Mononuclear cell (primary cell): ENCODE data around the gene CHAD. TPM values are rescaled to one million over a fixed set of nuclear protein-coding genes. Genes with fewer than 3 reads are reported as not detected.

Experiments
- H3K27me3 ChIP-seq: 2 replicates; pipeline ENCODE4 v1.6.0; 2011; ENCODE audit warnings: low read length, control low read depth; ENCODE audit not compliant: insufficient read depth
- H3K4me1 ChIP-seq: 2 replicates; pipeline ENCODE4 v1.5.1; 2011; ENCODE audit warnings: mild to moderate bottlenecking, low read length, control low read depth; ENCODE audit not compliant: insufficient read depth
- H3K4me3 ChIP-seq: 2 replicates; pipeline ENCODE4 v1.5.1; 2011; ENCODE audit warnings: mild to moderate bottlenecking, low read length, moderate library complexity
- H3K9me3 ChIP-seq: 2 replicates; pipeline ENCODE4 v1.5.1; 2011; ENCODE audit warnings: low read depth, mild to moderate bottlenecking, control low read depth, low read length
- total RNA-seq: library from RNA; depleted of rRNA; stranded (reverse); fragments of >200 nt; gene quantifications from one replicate; pipeline ENCODE4 v1.2.3, GENCODE V29; 2012

CHAD gene, protein sequence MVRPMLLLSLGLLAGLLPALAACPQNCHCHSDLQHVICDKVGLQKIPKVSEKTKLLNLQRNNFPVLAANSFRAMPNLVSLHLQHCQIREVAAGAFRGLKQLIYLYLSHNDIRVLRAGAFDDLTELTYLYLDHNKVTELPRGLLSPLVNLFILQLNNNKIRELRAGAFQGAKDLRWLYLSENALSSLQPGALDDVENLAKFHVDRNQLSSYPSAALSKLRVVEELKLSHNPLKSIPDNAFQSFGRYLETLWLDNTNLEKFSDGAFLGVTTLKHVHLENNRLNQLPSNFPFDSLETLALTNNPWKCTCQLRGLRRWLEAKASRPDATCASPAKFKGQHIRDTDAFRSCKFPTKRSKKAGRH
- not detected for total RNA-seq

DNA sequence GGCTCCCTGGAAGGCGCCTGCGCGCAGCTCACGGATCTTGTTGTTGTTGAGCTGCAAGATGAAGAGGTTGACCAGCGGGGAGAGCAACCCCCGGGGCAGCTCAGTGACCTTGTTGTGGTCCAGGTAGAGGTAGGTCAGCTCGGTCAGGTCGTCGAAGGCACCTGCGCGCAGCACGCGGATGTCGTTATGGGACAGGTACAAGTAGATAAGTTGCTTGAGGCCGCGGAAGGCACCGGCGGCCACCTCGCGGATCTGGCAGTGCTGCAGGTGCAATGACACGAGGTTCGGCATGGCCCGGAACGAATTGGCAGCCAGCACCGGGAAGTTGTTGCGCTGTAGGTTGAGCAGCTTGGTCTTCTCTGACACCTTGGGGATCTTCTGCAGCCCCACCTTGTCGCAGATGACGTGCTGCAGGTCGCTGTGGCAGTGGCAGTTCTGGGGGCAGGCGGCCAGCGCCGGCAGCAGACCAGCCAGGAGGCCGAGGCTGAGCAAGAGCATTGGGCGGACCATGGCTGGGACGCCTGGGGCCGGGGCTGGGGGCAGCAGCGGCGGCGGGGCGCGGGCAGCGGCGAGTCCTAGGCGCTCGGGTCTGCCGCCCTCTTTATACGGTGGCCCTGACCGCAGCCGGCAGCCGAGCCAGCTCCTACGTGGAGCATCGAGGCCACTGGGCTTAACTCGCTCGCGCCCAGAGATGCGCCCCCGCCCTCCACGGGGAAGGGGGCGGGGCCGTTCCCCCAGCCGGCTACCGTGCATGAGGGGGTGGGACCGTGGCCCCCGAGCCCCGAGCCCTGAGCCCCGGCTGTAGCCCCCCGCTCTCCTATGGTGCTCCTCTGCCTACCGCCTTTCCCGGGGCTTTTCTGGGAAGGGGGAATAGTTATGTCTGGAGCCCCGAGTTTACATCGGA, at the start of gene CHAD:
Gene CHAD, minus strand, starts transcription at position 577 of the 904 bp plus-strand sequence. Its CDS starts 67 bp downstream, at position 510.
- Histone ChIP-seq H3K27me3 (peaks cover 18% of the 10 kb centered on the region), H3K9me3 (no peaks in the 10 kb centered on the region), H3K4me3 (no peak within 1 kb of the TSS), H3K4me1 (peaks cover 5% of the 10 kb centered on the region)

DNA sequence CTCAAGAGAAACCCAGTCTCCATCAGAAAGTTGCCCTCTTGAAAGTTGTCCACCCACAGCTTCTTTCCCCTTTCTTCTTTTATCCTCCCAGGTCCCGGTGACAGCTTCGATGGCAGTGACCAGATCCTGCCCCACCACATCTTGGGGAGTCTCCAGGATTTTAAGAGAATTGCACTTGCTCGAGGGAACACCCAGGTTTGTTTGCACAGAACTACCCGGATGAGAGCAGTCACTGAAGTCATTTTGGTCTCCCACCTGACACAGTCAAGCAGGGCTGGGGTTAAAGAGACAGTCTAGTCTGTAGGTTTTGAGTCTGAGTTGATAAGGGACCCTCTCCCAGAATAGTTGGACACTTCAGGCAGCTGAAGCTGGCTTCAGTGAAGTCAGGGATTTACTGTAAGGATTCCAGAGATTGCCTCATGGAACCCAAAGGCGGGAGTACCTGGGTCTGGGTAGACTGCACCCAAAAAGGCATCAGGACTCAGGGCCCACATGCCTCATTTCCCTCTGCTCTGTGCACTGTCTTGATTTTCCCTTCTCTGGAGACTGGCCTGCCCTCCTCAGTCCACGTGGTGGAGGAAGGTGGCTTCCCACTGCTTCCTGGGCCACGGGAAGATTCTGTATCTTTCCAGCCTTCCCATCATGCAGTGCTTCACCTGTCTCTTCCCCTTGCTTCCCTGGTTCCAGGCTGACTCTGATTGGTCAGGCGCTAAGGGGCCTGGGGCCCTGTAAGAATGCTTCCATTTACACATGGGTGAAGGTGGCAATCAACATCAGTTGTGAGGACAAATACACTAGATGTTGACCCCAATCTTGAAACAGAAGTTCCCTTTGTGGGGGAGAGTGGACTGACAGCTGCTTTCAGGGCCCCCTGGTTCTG, 49.1 kb upstream of the CHAD start:
- Histone ChIP-seq H3K9me3 (no peaks in the 10 kb centered on the region), H3K4me1 (no peaks in the 10 kb centered on the region), H3K4me3 (no peak overlapping the region)

DNA sequence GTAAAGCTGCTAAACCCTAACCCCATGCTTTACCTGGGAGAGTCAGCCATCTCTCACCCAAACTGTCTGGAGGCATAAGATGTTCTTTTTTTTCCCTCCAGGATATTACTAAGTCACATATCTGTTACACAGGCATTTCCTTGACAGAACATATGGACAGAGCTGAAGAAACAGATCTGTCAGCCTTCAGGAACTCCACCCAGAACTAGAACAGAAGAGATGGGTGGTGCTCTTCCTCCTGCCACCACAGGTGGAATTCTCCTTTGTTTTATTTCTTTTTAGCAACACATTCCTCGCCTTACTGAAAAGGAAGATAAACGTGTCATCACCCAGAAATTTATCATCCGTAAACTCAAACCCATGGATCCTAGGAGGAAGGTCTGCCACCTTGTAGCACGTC, 48.3 kb upstream of the CHAD start:
- Histone ChIP-seq H3K4me3 (no peak overlapping the region), H3K27me3 (no peaks in the 10 kb centered on the region), H3K9me3 (no peaks in the 10 kb centered on the region), H3K4me1 (no peaks in the 10 kb centered on the region)

More for the DNA sequence above, 49.1 kb upstream of the CHAD start:
- H3K27me3 ChIP-seq, result no peaks in the 10 kb centered on the region

DNA sequence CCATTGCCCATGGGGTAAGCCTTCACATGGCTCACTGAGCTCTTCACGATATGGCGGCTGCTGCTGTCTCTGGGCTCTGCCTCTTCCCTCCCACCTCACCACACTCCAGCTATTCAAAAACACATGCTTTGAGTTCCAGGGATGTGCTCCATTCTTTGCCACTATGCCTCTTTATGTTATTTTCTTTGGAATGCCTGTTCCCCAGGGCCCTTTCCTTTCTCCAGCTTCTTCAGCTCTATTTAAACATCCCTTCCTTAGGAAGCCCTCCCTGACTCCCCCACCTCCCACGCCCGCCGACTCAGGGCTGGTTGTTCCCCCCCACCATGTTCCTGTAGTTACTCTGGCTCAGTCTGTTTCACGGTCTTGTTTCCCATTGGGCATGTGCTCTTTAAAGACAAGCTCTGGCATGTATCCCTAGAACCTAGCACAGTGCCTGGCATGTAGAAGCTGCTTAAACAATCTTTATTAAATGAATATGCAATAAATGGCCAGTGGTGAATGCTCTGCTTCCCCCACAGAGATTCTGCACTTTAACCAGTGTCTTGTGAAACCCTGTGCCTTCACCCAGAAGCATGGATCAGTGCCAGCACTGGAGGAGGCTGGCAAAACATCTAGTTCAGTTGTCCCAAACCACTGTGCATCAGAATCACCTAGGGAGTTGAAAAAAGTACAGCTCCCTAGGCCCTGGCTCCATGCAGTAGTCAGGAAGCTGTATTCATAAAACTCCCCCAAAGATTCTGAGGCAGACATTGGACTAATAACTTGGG, 46.4 kb upstream of the CHAD start:
- Histone ChIP-seq H3K4me1 (no peaks in the 10 kb centered on the region), H3K27me3 (no peaks in the 10 kb centered on the region), H3K4me3 (no peak overlapping the region), H3K9me3 (no peaks in the 10 kb centered on the region)

DNA sequence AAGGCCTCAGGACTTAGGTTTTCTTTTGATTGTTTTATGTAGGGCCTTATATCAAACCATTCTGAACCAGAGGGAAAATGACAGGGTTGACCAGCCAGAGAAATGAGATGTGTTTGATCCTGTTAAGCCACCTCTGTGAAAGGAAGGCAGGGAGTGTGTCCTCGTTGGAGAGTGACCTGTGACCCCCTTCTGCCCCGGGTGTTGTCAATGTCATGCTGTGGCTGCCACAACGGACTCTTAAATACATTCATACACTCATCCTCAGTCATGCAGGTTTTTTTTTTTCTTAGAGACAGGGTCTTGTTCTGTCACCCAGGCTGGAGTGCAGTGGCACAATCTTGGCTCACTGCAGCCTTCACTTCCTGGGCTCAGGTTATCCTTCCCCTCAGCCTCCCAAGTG, 45.7 kb upstream of the CHAD start:
- no peaks in the 10 kb centered on the region for H3K27me3 ChIP-seq
- H3K4me3 ChIP-seq, result no peak overlapping the region
- no peaks in the 10 kb centered on the region for H3K9me3 ChIP-seq
- no peaks in the 10 kb centered on the region for H3K4me1 ChIP-seq

DNA sequence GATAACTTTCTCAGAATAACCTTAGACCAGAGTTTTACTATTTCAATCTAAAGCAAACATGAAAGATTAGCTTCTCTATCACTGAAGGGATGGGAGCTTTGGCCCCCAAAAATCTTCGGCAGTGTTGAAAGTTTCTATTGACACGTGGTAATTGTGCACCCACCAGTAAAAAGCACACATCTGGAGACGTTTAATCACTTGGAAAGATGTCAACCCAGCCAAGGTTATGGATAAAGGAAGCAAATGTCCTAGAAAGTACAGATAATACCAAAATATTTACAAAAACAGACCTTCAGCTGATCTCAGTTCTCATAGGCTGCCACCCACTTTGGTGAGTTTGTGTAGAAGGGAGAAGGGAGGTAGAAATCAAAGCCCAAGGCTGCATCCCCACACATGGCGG, 44.8 kb upstream of the CHAD start:
- Histone ChIP-seq H3K4me3 (no peak overlapping the region), H3K4me1 (peaks cover 6% of the 10 kb centered on the region), H3K9me3 (no peaks in the 10 kb centered on the region), H3K27me3 (no peaks in the 10 kb centered on the region)

DNA sequence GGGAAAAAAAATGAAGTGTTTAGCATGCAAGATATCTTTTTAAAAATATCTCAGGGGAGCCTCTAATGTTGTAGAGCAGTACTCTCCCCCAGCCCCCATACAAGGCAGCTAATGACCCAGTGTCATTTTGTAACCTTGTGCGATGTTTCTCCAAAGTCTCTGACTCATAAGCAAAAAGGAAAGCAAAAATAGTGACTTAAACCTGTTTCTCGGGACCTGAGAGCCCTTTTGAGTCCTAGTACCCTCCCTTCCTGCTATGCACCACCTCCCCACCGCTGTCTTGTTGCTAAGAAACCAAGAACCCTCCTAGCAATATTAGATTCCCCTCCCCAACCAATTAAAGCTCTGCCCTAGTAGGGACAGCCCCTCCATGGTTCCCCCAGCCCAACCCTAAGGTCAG, 42.4 kb upstream of the CHAD start:
- Histone ChIP-seq H3K4me3 (no peak overlapping the region), H3K27me3 (no peaks in the 10 kb centered on the region), H3K9me3 (no peaks in the 10 kb centered on the region), H3K4me1 (peaks cover 7% of the 10 kb centered on the region)

DNA sequence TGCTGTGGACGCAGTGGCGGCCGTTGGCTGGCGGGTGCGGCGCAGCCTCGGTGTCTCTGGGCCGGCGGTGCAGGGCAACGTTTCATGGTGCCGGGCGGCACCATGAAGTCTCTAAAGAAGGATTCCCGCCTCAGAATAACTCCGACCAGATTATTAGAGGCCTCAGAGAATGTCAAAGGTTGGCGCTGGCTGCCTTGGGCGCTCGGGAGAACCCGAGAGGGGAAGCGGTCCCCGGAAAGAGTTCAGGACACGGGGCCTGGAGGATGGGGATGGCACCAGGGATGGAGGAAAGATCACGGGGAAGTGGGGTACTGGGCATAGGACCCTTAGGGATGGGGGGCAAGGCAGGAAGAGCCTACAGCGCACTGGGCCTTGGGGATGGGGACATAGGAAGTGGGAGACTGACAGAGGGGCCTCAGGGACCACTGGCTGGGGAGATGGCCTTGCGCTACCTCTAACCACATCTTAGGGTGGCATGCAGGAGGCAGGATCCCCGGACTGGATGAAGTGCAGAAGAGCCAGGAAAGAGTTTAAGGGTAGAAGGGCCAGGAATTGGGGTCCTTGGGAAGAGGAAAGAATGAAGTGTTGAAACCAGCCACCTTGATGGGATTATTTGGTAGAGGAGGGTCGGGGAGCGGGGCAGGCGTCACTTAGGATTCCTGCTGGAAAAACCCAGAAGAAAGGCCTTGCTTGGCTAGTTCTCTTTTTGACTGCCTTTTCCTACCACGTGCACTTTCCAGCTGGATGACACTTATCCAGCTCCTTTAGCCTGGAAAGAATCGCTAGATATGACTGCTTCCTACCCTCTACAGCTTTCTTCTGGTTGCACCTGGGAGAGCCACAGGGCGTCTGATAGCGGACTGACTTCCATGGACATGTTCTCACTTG, 40.1 kb upstream of the CHAD start:
- Histone ChIP-seq H3K9me3 (no peaks in the 10 kb centered on the region), H3K4me1 (peaks cover 15% of the 10 kb centered on the region), H3K27me3 (no peaks in the 10 kb centered on the region), H3K4me3 (peak overlapping the region; percentile 40)

DNA sequence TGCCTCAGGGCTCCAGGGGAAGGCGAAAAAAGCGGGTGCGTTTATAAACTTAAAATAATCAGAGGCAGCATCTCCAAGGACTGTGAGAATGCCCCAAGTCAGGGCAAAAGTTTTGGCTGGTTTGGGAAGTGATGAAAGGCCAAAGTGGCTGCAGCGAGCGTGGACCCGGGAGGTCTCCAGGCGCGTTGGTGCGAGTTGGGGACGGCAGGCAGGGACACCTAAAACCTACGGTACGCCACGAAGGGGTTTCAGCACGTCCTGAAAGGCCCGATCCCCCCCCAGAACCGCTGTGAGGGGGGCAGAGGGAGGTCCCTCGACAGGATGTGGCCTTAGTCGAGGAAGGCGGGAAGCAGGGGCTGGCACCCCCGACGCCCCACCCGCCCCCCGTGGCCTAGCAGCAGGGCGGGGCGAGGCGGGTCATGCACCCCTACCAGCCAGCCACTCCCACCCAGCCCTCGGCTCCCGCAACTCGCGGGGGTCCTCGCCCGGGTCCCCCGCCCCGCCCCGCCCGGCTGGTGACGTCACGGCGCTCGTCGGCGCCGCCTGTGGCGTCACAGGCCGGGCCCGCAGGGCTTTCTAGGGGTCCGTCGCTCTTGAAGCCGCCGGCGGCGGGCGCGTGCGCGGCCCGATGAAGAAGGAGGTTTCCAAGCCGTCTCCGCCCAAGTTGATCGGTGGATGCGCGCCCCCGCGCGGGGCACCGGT, 39.3 kb upstream of the CHAD start, which contains the start of gene MYCBPAP:
Gene MYCBPAP, plus strand, starts transcription at position 569 of the 702 bp plus-strand sequence. CDS start 236 bp downstream, outside the sequence.
- Histone ChIP-seq H3K4me3 (peak within 1 kb of the TSS; percentile 40), H3K27me3 (no peaks in the 10 kb centered on the region), H3K4me1 (peaks cover 15% of the 10 kb centered on the region), H3K9me3 (no peaks in the 10 kb centered on the region)

DNA sequence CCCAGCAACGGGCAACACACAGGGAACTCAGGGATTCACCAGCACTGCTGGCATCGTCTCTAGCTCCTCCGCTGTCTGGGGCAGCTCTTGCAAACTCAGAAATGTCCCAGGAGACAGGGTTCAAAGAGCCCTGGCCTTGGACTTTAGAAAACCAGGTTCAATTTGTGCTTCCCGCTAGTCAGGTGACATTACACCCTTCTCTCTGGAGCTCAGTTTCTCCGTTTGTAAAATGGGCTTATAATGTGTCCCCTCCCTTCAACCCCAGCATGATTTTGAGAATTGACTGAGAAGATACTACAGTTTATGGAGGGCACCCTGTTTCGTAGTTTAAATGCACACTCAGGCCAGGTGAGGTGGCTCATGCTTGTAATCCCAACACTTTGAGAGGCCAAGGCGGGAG, 37.6 kb upstream of the CHAD start:
- peaks cover 15% of the 10 kb centered on the region for H3K4me1 ChIP-seq
- no peak overlapping the region for H3K4me3 ChIP-seq
- H3K9me3 ChIP-seq, result no peaks in the 10 kb centered on the region
- no peaks in the 10 kb centered on the region for H3K27me3 ChIP-seq

DNA sequence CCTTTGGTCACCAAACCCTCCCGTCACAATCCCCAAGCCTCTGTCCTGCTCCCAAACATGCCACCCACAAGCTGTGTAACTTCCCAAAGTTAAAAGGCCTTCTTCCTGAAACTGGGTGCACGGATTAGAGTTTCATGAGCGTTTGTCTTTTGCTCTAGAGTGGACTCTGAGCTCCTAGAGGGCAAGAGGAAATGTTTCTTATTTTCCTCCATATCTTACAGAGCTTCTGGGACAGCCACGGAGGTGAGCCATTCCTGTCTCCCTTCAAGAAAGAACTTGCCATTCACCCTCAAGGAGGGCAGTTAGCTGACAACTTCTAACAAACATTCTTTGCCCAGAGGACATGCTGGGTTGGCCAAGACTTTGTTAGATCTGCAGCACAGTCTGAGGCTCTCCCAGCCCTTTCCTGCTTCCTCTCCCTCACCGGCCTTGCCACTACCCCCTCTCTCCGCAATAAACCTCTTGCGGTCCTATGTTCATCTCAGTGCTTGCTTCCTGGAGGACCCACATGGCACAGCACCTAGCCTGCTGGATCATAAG, 37.0 kb upstream of the CHAD start:
- H3K9me3 ChIP-seq, result no peaks in the 10 kb centered on the region
- no peak overlapping the region for H3K4me3 ChIP-seq
- no peaks in the 10 kb centered on the region for H3K27me3 ChIP-seq
- H3K4me1 ChIP-seq, result peaks cover 15% of the 10 kb centered on the region

DNA sequence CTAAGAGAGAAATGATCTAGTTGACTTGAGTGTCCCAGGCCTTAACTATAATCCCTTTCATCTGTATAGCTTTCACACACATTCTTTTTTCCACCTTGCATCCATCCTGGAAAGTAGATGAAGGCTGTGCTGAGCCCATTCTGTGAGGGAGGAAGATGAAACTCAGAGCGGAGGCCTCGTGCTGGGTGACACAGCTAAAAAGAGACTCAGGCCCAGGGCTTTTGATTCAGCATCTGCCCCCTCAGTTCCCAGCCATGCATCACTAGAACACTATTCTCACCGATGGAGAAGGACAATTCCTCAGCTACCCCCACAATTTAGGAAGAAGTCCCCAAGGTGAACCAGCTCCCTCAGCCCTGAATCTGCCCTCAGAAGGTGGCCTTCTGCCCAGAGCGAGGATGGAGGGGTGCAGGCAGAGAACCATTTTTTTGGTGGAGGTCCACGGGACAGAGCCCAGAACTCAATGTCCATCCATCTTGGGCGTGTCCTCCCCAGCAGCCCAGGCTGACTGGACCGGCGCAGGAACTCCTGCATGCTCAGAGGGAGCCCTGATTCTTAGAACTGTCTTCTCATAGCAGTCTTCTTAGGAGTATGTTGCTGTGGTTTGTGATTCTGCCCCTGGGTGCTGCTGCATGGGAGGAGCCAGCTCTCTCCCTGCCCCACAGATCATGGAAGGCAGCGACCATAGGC, 33.8 kb upstream of the CHAD start:
- no peak overlapping the region for H3K4me3 ChIP-seq
- H3K9me3 ChIP-seq, result no peaks in the 10 kb centered on the region
- H3K27me3 ChIP-seq, result no peaks in the 10 kb centered on the region
- peaks cover 7% of the 10 kb centered on the region for H3K4me1 ChIP-seq
